Measurements from ENCODE around the gene KDM8.
A peak's percentile ranks its signal among the peaks of the same experiment; 100 is the strongest.

Gene KDM8

GRCh38 chr16:27229891-27230470 lies 26.7 kb downstream of the KDM8 start:
- no peaks in the 10 kb centered on the region for H3K9me3 Mint-ChIP-seq
- peaks cover 9% of the 10 kb centered on the region for H3K36me3 Mint-ChIP-seq (ENCODE audit: insufficient read depth)
- peak overlapping the region; percentile 81 for H3K4me3 Mint-ChIP-seq
- H3K27me3 Mint-ChIP-seq = no peaks in the 10 kb centered on the region
- H3K27ac Mint-ChIP-seq (ENCODE audit: low read depth) = peak overlapping the region; percentile 95
- DNase-seq (ENCODE audit: low spot score in 2 of 2) (no peak), ATAC-seq (replicated peaks; ENCODE audit: extremely low read depth, poor library complexity, severe bottlenecking) (no peak)
- peaks cover 57% of the 10 kb centered on the region for H3K4me1 Mint-ChIP-seq

GRCh38 chr16:27230562-27231001 lies 27.3 kb downstream of the KDM8 start:
- Mint-ChIP-seq H3K9me3 (no peaks in the 10 kb centered on the region), H3K27me3 (no peaks in the 10 kb centered on the region), H3K4me3 (peak overlapping the region; percentile 81), H3K27ac (ENCODE audit: low read depth) (peak overlapping the region; percentile 95), H3K4me1 (peaks cover 61% of the 10 kb centered on the region), H3K36me3 (ENCODE audit: insufficient read depth) (peaks cover 15% of the 10 kb centered on the region)
- DNase-seq (ENCODE audit: low spot score in 2 of 2) = peak; percentile 64 to 78
- peak; percentile 67 for ATAC-seq (replicated peaks; ENCODE audit: extremely low read depth, poor library complexity, severe bottlenecking)

GRCh38 chr16:27231692-27232060 lies 28.4 kb downstream of the KDM8 start:
- Mint-ChIP-seq H3K4me1 (peaks cover 58% of the 10 kb centered on the region), H3K36me3 (ENCODE audit: insufficient read depth) (peaks cover 16% of the 10 kb centered on the region), H3K27ac (ENCODE audit: low read depth) (peak overlapping the region; percentile 88), H3K9me3 (no peaks in the 10 kb centered on the region), H3K27me3 (no peaks in the 10 kb centered on the region), H3K4me3 (peak overlapping the region; percentile 48)
- ATAC-seq (replicated peaks; ENCODE audit: extremely low read depth, poor library complexity, severe bottlenecking) (no peak), DNase-seq (ENCODE audit: low spot score in 2 of 2) (no peak)

GRCh38 chr16:27232061-27232900 lies 29.0 kb downstream of the KDM8 start:
- no peak for DNase-seq (ENCODE audit: low spot score in 2 of 2)
- no peaks in the 10 kb centered on the region for H3K9me3 Mint-ChIP-seq
- H3K4me3 Mint-ChIP-seq = peak overlapping the region; percentile 48
- H3K27ac Mint-ChIP-seq (ENCODE audit: low read depth) = peak overlapping the region; percentile 88
- H3K36me3 Mint-ChIP-seq (ENCODE audit: insufficient read depth) = peaks cover 22% of the 10 kb centered on the region
- ATAC-seq (replicated peaks; ENCODE audit: extremely low read depth, poor library complexity, severe bottlenecking) = no peak
- no peaks in the 10 kb centered on the region for H3K27me3 Mint-ChIP-seq
- H3K4me1 Mint-ChIP-seq = peaks cover 64% of the 10 kb centered on the region

DNA sequence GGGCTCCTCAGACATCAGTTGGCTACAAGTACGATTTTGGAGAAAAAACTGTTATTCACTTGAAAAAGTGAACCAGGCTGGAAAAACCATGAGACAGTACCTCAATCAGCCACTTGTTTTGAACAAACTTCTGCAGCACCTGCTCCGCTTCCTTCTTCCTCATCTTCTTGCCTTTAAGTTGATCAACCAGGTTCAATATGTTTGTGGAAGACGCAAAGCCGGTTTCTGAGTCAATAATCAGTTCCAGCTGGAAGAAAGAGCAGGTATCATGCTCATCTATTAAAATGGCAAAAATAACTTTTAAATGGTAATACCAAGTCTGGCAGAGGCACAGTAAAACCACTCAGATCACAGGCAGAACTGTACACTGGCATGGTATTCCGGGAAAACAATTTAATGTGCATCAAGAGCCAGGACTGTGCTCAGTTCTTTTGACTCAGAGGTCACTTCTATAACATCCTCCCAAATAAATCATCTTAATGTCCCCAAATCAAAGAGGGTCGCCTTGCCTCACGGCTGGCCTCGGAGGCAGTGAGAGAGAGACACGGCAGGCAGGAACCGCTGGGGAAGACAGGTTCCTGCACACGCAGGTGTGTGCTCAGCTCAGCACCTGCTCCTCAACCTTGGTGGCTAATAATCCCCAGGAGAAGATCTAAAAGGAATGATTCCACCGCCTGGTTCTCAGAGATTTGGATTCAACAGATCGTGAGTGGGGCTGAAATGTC lies 29.7 kb downstream of the KDM8 start:
- peak overlapping the region; percentile 48 for H3K4me3 Mint-ChIP-seq
- DNase-seq (ENCODE audit: low spot score in 2 of 2) (no peak), ATAC-seq (replicated peaks; ENCODE audit: extremely low read depth, poor library complexity, severe bottlenecking) (no peak)
- no peaks in the 10 kb centered on the region for H3K27me3 Mint-ChIP-seq
- peaks cover 72% of the 10 kb centered on the region for H3K4me1 Mint-ChIP-seq
- H3K27ac Mint-ChIP-seq (ENCODE audit: low read depth) = peak overlapping the region; percentile 96
- H3K36me3 Mint-ChIP-seq (ENCODE audit: insufficient read depth) = peaks cover 25% of the 10 kb centered on the region
- no peaks in the 10 kb centered on the region for H3K9me3 Mint-ChIP-seq

DNA sequence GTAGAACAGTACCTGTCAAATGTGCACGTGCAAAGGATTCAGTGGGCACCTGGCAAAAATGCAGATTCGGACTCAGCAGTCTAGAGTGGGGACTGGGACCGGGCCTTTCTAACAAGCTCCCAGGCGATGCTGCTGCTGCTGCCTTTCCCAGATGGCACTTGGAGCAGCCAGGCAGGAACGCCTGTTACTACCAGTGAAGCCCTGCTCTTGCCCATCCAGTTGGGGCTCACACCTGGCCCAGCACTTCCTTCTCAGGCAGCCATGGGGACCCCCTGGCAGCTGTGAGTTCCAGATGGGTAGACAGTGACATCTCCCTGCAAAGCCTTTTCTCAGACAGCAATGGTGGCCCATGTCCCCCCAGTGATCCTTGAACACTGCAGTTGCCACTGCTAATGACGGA lies 30.4 kb downstream of the KDM8 start:
- Mint-ChIP-seq H3K27ac (ENCODE audit: low read depth) (peak overlapping the region; percentile 96), H3K9me3 (no peaks in the 10 kb centered on the region), H3K4me1 (peaks cover 78% of the 10 kb centered on the region), H3K36me3 (ENCODE audit: insufficient read depth) (peaks cover 27% of the 10 kb centered on the region), H3K27me3 (no peaks in the 10 kb centered on the region), H3K4me3 (peak overlapping the region; percentile 46)
- no peak for ATAC-seq (replicated peaks; ENCODE audit: extremely low read depth, poor library complexity, severe bottlenecking)
- DNase-seq (ENCODE audit: low spot score in 2 of 2) = no peak

GRCh38 chr16:27234171-27234570 lies 30.8 kb downstream of the KDM8 start:
- peaks cover 79% of the 10 kb centered on the region for H3K4me1 Mint-ChIP-seq
- no peaks in the 10 kb centered on the region for H3K27me3 Mint-ChIP-seq
- H3K4me3 Mint-ChIP-seq = peak overlapping the region; percentile 46
- no peak for ATAC-seq (replicated peaks; ENCODE audit: extremely low read depth, poor library complexity, severe bottlenecking)
- DNase-seq (ENCODE audit: low spot score in 2 of 2) = no peak
- H3K27ac Mint-ChIP-seq (ENCODE audit: low read depth) = peak overlapping the region; percentile 96
- no peaks in the 10 kb centered on the region for H3K9me3 Mint-ChIP-seq
- H3K36me3 Mint-ChIP-seq (ENCODE audit: insufficient read depth) = peaks cover 27% of the 10 kb centered on the region

GRCh38 chr16:27234603-27235002 lies 31.3 kb downstream of the KDM8 start:
- peak overlapping the region; percentile 75 for H3K4me3 Mint-ChIP-seq
- H3K4me1 Mint-ChIP-seq = peaks cover 80% of the 10 kb centered on the region
- H3K9me3 Mint-ChIP-seq = no peaks in the 10 kb centered on the region
- no peaks in the 10 kb centered on the region for H3K27me3 Mint-ChIP-seq
- peaks cover 27% of the 10 kb centered on the region for H3K36me3 Mint-ChIP-seq (ENCODE audit: insufficient read depth)
- ATAC-seq (replicated peaks; ENCODE audit: extremely low read depth, poor library complexity, severe bottlenecking) (no peak), DNase-seq (ENCODE audit: low spot score in 2 of 2) (no peak)
- H3K27ac Mint-ChIP-seq (ENCODE audit: low read depth) = peak overlapping the region; percentile 96

DNA sequence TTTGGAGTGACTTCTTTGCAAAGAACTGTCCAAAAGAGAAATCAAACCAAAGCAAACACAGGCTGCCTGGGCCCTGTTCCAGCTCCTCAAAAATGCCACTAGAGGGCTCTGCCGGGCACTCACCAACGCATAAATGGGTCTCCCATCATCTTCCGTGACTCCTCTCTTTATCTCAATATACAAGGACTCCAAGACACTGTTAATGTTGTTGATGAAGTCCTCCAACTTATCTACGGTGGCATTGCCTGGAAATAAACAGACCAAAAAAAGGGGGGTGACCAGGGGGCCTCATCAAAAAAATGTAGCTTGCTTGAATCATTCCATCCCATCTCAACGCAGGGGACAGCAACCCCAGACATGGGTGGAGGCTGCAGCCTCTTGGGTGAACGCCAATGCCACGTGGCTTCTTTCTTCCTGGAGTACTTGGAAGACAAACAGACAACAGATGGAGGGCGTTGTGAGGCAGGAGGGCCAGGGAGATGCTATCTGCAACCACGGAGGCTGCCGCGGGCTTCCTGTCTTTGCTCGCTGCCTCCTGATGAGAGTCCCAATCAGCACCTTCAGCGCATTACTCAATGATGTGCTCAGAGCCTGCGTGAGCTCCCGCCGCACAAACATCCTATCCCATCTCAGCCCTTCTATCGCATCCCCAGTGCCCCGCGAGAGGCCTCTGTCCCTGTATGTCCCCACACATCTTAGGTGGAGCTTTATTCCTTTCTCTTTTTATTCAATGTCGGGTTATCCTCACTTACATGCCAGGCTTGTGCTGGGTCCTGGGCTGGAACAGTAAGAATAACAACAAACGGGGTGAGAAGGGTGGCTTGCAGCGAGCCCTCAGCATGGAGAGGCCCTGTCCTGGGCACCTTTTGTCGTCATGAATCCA lies 32.0 kb downstream of the KDM8 start:
- Mint-ChIP-seq H3K4me1 (peaks cover 79% of the 10 kb centered on the region), H3K4me3 (peak overlapping the region; percentile 75), H3K36me3 (ENCODE audit: insufficient read depth) (peaks cover 27% of the 10 kb centered on the region), H3K27ac (ENCODE audit: low read depth) (peak overlapping the region; percentile 96), H3K27me3 (no peaks in the 10 kb centered on the region), H3K9me3 (no peaks in the 10 kb centered on the region)
- DNase-seq (ENCODE audit: low spot score in 2 of 2) (peak; percentile 81 to 89), ATAC-seq (replicated peaks; ENCODE audit: extremely low read depth, poor library complexity, severe bottlenecking) (peak; percentile 69)

- Mint-ChIP-seq H3K4me3 (peak overlapping the region; percentile 75), H3K36me3 (ENCODE audit: insufficient read depth) (peaks cover 22% of the 10 kb centered on the region), H3K4me1 (peaks cover 73% of the 10 kb centered on the region), H3K27me3 (no peaks in the 10 kb centered on the region), H3K27ac (ENCODE audit: low read depth) (peak overlapping the region; percentile 96), H3K9me3 (no peaks in the 10 kb centered on the region)
- ATAC-seq (replicated peaks; ENCODE audit: extremely low read depth, poor library complexity, severe bottlenecking) (no peak), DNase-seq (ENCODE audit: low spot score in 2 of 2) (no peak)
These were observed 32.6 kb downstream of the KDM8 start for GRCh38 chr16:27235938-27236245.

DNA sequence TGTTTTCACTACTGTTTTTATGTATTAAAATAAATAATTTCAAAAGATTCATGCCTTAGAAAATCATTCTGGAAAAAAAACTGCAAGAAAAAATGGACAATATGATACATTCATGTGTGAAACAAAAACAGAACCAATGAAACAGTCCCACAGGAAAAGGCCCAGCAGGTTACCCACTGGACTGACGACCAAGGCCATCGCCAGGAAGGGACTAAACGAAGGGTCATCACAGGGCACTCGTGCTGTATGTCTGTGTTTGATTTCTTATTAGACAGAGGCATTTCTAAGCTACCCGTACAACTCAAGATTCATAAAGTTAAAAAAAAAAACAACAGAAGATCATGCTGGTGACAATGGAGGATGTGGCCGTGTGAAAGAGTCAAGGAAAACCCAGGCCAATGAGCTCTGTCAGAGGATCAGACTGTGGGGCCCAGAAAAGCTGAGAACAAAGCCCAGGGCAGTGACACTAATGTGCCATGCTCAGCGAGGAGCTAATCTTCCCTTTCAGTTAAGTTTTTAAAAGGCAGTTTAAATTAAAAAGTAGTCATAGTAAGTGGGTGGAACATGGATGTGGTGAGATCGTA lies 33.4 kb downstream of the KDM8 start:
- ATAC-seq (replicated peaks; ENCODE audit: extremely low read depth, poor library complexity, severe bottlenecking) (no peak), DNase-seq (ENCODE audit: low spot score in 2 of 2) (no peak)
- peak overlapping the region; percentile 96 for H3K27ac Mint-ChIP-seq (ENCODE audit: low read depth)
- H3K36me3 Mint-ChIP-seq (ENCODE audit: insufficient read depth) = peaks cover 21% of the 10 kb centered on the region
- no peaks in the 10 kb centered on the region for H3K27me3 Mint-ChIP-seq
- peak overlapping the region; percentile 68 for H3K4me3 Mint-ChIP-seq
- peaks cover 67% of the 10 kb centered on the region for H3K4me1 Mint-ChIP-seq
- H3K9me3 Mint-ChIP-seq = no peaks in the 10 kb centered on the region
